A204.1 (cell line): ENCODE measurements around the gene LRP3.
"Not testable (repeated sequence)": the region's sequence is repeated elsewhere in the genome, so short reads cannot be mapped to it uniquely, and the experiment has no call there.

Experiments used
- FAIRE-seq: peaks from 2 replicates; lab custom pipeline; 2012; peaks lifted over from hg19 to GRCh38; lab: Jason Lieb, UNC

The LRP3 gene

DNA sequence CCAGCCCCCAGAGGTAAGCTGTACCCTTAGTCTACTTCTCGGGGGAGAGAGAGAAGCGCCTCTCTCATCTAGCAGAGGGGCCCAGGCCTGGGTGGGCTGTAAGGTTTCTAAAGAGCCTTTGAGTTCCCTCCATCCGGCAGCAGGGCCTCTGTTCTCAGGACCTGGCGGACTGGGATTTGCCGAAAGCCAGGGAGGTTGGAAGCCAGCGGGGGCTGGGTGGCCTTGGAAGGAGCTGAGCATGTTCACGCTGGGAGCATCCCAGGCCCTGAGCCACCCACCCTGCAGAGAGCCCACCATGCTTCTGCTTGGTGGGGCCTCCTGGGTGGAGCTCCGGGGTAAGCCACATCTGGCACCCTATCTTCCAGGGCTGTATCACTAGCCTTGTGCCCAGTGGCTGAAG is 23.8 kb downstream of the LRP3 start:
- FAIRE-seq = no peak

DNA sequence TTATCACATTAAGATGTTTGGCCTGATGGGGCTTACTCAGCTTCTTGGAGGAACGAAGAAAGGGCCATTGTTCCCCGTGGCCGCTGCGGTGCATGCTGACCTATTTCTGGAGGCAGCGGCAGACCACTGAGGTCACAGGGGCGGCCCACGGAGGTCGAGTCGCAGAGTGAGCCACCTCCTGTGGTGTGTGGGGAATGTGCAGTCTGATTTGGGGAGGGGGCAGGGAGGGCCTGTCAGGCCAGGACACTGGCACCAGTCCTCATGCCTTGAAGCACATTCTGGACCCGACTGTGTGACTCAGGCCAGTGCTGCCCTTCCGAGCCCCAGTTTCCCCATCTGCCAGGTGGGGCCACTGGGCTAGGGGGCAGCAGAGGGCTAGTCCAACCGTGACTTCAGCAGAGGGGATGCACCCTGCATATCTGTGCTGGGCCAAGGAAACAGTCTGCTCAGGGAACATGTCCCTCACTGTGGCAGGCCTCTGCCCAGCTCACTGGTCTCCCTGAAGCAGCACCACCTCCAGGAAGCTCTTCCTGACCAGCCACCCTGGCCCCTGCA is 25.2 kb downstream of the LRP3 start:
- no peak for FAIRE-seq

DNA sequence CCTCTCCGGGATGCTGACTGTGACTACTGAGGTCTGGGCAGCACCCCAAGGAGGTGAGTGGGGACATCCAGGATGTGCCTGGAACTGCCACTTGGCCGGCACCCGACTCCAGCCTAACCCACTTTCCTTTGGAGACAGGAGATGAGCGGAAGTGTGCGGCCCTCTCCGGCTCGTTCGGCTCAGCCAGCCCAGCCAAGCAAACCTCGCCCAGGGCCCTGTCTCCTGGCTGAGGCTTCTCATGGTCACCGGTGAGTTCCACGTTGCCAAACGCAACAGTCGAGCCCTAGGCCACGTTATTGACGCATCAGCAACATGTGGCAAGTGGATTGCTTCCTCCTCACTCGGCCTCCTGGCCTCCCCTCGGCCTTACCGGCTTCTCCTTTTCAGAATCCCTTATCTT is 26.0 kb downstream of the LRP3 start:
- no peak for FAIRE-seq

DNA sequence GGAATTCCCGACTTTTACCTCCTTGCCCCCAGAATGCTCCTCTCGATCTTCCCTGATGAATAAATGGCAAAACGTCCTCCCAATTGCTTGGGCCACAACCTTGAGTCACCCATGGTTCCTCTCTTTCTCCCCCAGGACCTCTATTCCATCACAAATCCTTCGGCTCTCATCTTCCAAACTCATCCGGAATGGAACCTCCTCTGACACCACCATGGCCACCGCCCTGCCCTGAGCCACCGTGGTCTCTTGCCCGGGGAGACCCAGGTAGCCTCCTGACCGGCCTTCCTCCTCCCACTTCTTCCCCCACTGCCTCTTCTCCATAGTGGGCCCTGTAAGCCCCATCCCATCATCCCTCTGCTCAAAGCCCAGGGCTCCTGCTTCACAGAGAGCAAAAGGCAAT is 26.6 kb downstream of the LRP3 start:
- no peak for FAIRE-seq

DNA sequence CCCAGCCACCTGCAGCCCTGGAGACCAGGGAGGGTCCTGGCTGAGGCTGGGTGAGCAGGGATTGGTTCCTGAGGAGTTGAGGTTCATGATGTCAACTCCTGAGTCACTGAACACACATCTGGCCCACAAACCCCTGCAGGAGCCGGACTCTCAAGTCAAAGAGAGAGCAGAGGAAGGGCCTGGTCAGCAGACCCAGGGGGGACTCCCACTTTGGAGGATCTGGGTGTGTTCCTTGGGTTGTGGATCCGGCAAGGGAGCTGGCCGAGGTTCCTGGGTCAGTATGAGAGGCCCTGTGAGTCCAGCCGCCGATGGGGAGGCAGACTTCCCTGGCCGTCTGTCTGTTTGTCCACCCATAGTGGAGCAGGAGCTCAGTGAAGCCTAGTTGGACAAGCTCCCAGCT is 27.5 kb downstream of the LRP3 start:
- no peak for FAIRE-seq

DNA sequence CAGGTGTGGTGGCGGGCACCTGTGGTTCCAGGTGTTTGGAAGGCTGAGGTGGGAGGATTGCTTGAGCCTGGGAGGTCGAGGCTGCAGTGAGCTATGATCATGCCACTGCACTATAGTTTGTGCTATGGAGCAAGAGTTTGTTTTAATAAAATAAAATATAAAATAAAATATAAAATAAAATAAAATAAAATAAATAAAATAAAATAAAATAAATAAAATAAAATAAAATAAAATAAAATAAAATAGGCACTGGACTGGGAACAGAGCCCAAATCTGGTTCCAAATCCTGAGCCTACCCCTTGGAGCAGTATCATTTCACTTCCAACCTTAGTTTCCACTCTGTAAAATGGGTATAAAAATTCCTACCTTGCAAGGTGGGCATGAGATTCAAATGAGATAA is 28.1 kb downstream of the LRP3 start:
- FAIRE-seq = not testable (repeated sequence)

DNA sequence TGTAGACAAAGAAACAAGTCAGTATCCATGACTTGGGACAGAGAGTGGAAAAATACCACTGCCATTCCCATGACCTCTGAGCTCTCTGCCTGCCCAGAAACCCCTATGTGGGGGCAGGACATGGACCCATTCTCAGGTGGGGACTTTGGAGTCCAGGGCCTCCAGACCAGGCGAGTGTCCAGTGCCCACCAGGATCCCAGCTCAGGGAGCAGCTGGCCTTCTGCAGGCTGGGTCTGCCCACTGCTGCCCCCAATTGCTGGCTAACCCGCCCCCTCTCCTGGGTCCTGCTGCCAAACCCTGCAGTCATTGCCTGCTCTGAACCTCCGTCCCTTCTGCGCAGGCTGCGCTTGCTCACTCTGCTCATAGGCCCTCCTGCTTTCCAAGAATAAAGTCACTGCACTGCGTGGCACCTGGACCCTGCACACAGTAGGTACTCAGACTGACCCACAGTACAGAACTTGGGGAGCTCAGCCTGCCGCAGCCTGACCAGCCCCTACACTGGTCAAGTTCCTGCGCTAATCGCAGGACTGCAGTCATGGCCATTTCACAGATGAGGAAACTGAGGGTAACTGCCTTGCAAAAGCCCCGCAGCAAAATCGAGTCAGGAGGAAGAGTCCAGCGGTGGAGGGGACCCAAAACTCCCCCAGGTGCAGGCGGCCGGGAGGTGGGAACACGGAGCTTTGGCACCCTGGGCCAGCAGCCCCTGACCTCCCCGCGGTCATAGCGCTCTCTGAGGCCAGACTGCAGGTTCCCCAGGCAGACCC is 30.7 kb downstream of the LRP3 start:
- no peak for FAIRE-seq

DNA sequence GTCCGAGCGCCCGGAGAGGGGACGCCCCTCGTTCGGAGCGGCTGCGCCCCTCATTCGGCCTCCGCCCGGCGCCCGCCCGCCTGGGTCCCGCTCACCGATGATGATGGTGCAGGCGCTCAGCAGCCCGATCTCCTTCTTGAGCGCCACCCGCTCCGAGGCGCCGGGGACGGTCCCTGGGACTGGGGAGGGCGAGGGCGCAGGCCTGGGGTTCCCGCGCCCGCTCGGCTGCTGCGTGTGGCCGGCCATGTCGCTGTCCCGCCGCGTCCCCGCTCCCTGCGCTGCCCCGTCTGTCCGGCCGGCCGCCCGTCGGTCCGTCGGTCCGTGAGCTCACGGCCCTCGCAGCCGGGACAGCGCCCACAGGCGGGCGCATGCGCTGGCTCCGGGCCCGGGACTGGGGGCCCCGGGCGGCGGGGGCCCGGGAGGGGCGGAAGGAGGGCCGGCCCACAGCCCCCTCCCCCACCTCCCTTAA is 31.4 kb downstream of the LRP3 start, which contains the start of gene SLC7A10:
Gene SLC7A10 (minus strand): TSS at position 393 of the 469 bp plus-strand sequence. CDS start 147 bp downstream, at position 246.
- FAIRE-seq = no peak

DNA sequence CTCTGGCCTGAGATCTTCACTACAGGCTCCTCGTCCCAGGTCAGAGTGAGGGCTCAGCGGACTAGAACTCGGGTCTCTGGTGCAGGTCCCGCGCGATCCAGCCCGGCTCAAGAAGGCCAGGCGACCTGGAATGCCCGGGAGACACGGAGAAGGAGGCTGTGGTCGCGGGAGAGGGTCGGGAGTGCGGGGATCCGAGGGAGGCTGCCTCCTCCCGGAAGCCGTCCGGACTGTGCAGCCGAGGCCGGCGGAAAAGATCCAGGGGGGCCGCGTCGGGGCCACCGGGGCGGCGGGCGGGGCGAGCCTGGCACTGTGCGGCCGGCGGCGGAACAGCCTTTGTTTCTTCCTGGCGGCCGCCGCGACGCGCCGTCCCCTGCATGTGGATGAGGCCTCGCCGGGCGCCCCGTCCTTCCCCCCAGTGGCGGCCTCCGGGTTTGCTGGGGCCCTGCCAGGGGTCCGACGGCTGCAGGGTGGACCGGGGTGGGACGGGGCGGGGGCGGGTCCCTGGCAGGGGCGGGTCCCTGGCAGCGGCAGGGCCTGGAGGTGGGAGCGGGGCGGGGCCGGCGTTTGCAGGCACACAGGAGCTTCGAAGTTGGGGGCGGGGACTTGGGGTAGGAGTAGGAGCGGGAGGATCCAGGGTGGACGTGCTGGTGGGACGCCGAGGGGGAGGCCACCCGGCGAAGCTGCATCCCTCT is 32.6 kb downstream of the LRP3 start:
- FAIRE-seq = no peak

DNA sequence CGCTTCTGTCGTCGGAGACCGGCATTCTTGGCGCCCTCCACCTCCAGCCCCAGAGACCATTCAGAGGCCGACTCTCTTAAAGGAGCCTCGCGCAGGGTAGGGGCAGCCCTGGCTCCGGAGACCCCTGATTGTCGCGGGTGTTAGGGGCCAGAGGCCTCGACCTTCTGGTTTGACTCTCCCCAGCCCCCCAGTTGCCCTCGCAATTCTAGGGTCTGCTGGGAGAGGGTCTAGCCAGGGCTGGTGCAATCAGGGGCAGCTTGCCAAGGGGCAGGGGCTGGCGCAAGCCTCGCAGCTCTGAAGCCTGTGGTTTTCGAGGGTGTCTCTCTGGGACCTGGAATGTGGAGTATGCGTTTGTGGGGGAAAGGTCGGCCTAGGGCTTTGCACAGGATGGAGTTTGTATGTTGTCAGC is 33.1 kb downstream of the LRP3 start:
- no peak for FAIRE-seq

DNA sequence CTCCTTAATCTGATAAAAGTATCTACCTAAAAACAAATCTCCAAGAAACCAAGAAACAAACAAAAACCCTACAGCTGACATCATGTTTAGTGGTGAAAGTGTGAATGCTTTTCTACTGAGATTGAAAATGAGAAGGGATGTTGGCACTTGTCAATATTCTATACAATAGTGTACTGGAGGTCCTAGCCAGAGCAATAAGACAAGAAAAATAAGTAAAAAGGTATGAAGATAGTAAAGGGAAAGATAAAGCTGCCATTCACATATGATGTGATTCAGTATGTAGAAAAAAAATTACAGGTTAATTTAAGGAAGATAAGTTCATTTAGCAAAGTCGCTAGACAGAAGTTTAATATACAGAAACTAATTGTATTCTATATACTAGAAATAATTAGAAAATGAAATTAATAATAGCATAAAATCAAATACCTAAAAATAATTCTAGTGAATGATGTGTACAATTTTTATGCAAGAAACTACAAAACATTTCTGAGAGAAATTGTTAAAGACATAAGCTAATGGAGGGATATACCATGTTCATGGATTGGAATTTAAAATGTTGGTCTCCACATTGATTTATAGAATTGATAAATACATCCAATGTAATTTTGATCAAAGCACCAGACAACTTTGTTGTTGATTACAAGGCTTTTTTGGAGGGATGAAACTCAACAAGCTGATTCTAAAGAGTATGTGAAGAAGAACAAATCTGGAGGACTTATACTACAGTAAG is 33.9 kb downstream of the LRP3 start:
- peak; percentile 3 for FAIRE-seq

DNA sequence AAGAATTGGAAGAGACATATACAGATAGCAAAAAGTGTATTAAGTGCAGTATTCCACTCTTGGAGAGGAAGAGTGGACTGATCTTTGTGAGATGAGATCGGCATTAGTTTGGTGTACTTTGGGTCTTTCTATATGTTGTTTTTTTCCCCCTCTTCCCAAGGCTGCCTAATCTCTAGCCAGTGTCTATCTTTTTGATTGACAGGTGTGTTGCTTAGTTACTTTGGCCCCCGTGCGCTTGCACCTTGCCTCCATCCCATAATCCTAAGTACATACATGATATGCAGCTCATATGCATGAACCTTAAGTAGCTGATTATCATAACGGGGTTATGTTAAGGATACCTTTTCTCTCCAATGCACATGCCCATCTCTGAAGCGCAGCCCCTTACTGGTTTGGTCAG is 35.8 kb downstream of the LRP3 start:
- FAIRE-seq = no peak

DNA sequence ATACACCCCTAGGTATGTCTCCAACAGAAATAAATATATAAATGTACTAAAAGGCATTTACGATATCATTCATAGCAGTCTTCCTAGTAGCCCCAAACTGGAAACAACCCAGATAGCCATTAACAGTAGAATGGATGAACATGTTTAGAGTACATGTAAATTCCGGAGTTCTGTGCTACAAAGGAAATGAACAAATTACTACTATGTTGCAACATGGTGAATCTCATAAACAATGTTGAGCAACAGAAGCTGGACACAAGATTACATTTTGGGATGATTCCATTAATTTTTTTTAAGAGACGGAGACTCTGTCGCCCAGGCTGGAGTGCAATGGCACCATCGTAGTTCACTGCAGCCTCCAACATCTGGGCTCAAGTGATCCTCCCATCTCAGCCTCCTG is 37.4 kb downstream of the LRP3 start:
- no peak for FAIRE-seq

DNA sequence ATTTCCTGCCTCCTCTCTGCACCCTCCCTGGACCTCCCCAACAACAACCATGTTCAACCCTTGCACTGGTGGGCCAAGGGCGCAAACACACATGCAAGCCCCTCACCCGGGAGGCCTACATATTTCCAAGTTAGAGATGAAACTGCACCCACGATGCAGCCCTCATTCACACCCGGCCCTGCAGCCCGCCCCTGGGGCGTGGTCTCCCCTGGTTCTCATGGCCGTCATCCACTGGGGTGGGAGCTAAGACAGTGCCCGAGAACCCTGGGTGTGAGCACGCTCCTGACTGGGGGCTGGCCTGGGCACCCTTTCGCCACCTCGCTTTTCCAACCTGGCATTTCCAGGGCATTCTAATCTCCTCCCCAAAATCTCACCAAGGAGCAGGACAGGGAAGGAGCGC is 38.5 kb downstream of the LRP3 start:
- no peak for FAIRE-seq

DNA sequence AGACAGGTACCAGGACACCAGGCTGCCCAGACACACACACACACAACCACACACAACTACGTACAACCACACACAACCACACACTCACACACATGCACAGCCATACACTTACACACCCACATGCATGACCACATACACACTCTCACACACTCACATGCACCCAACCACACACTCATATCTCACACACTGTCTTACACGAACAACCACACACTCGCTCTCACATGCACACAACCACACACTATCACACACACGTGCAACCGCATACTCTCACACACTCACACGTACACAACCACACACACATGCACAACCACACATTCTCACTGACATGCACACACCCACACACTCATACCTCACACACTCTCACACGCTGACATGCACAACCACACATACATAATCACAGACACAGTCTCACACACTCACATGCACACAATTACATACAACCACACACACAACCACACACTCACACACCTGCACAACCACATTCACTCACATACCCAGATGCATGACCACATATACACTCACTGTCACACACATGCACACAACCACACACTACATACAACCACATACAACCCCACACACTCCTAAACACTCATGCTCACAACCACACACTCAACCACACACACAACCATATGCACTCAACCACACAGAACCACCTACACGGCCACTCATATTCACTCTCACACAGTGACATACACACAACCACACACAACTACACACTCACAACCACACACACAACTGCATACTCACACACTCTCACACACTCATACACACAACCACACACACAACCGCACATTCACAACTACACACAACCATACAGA is 39.1 kb downstream of the LRP3 start:
- FAIRE-seq = no peak

DNA sequence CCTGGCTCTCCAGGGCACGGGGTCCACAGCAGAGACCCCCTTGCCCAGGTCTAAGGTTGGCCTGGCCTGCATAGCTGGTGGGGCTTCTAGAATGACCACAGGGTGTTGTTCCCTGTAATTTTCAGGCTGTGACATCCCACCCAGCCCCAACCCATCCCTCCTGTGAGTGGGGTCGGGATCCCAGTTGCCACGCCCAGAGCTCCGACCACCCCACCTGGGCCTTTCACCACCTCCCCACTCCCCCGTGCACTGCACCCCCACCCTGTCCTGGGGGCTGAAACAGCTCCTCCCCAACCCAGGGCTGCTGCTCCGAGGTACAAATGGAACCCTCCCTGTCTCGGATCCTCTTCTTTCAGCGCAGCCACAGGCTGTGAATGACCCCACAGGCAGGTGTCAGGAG is 40.0 kb downstream of the LRP3 start:
- FAIRE-seq = no peak

DNA sequence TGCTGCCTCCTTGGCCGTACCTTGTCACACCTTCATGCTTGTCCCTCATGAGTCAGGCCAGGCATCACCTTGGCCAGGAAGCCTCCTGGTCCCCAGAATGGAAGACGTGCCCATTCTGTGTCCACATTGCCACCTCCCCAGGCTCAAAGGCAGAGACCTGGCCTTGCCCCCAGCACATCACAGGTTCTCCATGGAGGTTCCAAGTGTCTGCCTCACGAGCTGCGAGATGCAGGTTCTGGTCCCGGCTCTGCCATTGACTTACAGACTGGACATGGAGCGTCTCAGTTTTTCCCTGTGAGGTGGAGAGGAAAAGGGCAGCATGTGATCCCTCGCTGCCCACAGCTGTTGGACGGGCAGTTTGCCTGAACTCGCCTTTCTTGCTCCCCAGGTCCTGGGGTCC is 40.6 kb downstream of the LRP3 start:
- no peak for FAIRE-seq

DNA sequence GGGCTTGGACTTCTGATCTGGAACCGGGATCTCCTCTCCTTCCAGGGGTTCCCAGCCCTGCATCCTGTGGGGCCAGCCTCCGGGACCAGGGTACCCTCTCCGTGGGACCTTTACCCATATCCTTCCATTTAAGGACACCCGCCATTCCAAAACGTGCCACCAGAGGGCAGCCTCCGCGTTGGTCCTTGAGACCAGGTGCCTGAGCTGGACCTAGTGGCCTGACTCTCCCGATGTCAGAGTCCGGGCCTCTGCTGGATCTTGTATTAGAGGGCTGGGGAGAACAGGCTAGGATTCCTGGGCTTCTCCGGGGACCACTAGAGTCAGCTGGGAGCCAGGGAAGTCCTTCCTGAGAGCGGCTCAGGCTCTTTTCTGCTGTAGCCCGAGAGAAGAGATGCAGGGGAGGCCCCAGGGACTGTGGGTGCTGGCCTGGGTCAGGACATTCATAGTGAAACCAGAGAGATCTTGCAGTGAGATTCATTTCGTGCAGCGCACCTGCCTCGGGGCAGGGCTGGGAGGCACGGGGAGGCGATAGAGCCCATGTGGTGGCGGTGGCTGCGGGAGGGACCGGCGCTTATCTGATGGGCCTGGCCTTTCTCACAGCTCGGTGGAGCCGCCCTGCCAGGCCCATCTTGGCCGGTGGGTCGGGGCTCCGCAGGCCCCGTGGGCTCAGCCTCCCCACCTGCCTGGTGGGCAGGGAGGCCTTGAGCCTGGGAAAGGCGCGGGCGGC is 41.3 kb downstream of the LRP3 start:
- no peak for FAIRE-seq

DNA sequence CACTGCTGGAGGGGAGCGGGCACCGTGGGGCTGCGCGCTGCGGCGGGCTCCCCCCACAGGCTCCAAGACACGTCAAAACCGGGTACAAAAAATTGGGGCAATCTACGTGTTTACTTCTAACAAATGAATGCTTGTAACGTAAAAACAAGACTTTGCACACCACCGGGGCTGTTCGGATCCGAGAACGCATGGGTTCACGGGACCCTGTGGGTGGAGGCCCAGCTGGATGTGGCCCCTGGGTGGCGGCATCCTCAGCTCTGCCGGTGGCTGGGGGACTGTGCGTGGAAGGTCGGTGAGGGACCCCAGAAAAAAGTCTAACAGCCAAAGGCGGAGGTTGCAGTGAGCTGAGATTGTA is 41.8 kb downstream of the LRP3 start:
- FAIRE-seq = no peak

DNA sequence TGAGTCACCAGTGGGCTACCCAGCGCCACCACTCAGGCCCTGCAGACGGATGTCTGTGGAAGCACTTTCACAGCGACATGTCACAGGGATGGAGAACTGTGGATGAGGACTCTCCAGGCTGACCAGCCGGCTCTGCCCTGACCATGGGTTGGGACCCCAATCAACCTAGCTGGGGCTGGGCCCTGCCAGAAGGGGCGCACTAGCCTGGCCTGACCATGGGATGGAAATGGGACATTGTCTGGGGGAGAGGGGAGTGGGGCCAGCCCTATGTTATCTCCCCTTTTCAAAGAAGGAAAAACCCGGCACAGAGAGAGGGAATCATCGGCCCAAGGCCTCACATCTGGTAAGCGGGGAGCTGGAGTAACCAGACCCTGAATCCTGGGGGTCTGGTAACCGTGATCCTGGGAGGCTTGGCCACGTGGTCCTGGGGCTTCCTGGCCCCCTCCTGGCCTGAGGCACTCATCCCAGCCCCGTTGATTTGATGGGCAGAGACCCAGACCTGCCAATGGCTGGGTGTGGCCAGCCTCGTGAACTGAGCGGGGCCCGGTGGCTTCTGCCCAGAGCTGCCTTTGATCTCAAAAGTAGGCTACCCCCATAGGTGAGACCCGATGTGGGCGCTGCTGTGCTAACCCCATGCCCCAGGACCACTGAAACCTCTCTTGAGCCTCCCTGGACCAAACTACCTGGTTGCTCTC is 42.7 kb downstream of the LRP3 start:
- no peak for FAIRE-seq
